Stomach (tissue), 9 donors: ENCODE data around the gene PRSS53. TPM values are rescaled to one million over a fixed set of nuclear protein-coding genes. Genes with fewer than 3 reads are reported as not detected.

Experiments
- DNase-seq, 2 donors: peaks; one replicate each; pipeline versions ENCODE4 v3.0.0 to v3.0.0-alpha.2; 2013 to 2019
- H3K27ac ChIP-seq, 5 donors: fragments of 200-600 bp in 4 of 5; sonication (generic) in 4 of 5; one replicate each; pipeline ENCODE4 v1.5.1; 2013 to 2019; ENCODE audit warnings: mild to moderate bottlenecking in 1 of 5, moderate library complexity in 1 of 5
- H3K27me3 ChIP-seq, 3 donors: fragments of 200-600 bp; sonication (generic); one replicate each; pipeline ENCODE4 v1.5.1; 2017 to 2019; ENCODE audit warnings: mixed run types in 1 of 3
- H3K36me3 ChIP-seq, 4 donors: fragments of 200-600 bp; sonication (generic); 1 replicate in 3 of 4; 2 replicates in 1 of 4; pipeline ENCODE4 v1.5.1; 2016 to 2019
- H3K4me1 ChIP-seq, 4 donors: fragments of 200-600 bp; sonication (generic); one replicate each; pipeline ENCODE4 v1.5.1; 2016 to 2019
- H3K4me3 ChIP-seq, 4 donors: fragments of 200-600 bp; sonication (generic) in 3 of 4; one replicate each; pipeline ENCODE4 v1.5.1; 2016 to 2019; ENCODE audit warnings: mild to moderate bottlenecking in 1 of 4
- H3K9me3 ChIP-seq, 4 donors: fragments of 200-600 bp; sonication (generic); one replicate each; pipeline ENCODE4 v1.5.1; 2016 to 2019
- EP300 ChIP-seq: sonication (generic); formaldehyde crosslinking; IDR thresholded peaks from one replicate; pipeline ENCODE4 v1.6.1; 2017; ENCODE audit warnings: antibody characterized with exemption
- POLR2A ChIP-seq, 4 donors: fragments of 450-650 bp; IDR thresholded peaks; one replicate each; pipeline ENCODE4 v1.6.1; 2016; ENCODE audit warnings: antibody characterized with exemption in 4 of 4, control low read depth in 2 of 4, mild to moderate bottlenecking in 1 of 4, moderate library complexity in 1 of 4
- POLR2AphosphoS5 ChIP-seq, 3 donors: sonication (generic); formaldehyde crosslinking; IDR thresholded peaks; one replicate each; pipeline ENCODE4 v1.6.1; 2016; ENCODE audit warnings: antibody characterized with exemption in 3 of 3
- WGBS, 5 donors: extraction: QIAGEN DNeasy Blood & Tissue Kit in 3 of 5; methylation state at CpG; one replicate each; pipeline versions ENCODE4 v1.1.5 to v1.1.7; 2013 to 2018; 5-methylcytosine and 5-hydroxymethylcytosine counted together
- intact Hi-C: fragments of 100-400 bp; cut with DNase I; formaldehyde crosslinking; loops from one replicate; pipeline ENCODE4 v1.15.1; 2023; ENCODE audit warnings: low total_unique reads
- polyA plus RNA-seq, 3 donors: library from polyadenylated mRNA; stranded (reverse); fragments of 200-250 nt; gene quantifications; one replicate each; pipeline ENCODE4 v1.2.3, GENCODE V29; 2013
- total RNA-seq, 5 donors: library from RNA; depleted of rRNA; stranded (reverse); fragments of >200 nt; gene quantifications; one replicate each; pipeline versions ENCODE4 v1.1.0 to v1.2.3, GENCODE V29; 2014 to 2016
- TF ChIP-seq, protein P1 (sequence below), 7 experiments: fragments of 450-650 bp in 4 of 7; fragments of 200-600 bp in 3 of 7; sonication (generic) in 3 of 7; IDR thresholded peaks; one replicate each; pipeline ENCODE4 v1.5.1; 2016 to 2019; ENCODE audit warnings: antibody characterized with exemption in 7 of 7, control low read depth in 2 of 7, mild to moderate bottlenecking in 1 of 7
- donor health status: healthy with polysubstance abuse.
- donor health status: Bipolar disorder and iron deficiency.
- donor health status: healthy.

PRSS53 gene
- total and polyA plus RNA-seq, 8 donors = 0.46 to 5.3 (median 1.3) TPM; not detected in 1

DNA sequence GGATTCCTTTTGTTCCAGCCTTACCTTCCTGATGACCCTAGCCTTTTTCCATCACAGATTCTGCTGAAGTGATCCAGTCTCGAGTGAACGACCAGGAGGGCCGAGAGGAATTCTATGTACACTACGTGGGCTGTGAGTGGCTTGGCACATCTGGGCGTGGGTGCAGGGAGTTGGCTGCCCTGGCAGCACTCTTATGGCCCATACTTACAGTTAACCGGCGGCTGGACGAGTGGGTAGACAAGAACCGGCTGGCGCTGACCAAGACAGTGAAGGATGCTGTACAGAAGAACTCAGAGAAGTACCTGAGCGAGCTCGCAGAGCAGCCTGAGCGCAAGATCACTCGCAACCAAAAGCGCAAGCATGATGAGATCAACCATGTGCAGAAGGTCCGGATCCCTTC is 31.4 kb upstream of the PRSS53 start:
- peak overlapping the region in 3 of 5 donors; percentile 98 to 99 (median 98) for H3K27ac ChIP-seq
- no peak for DNase-seq
- WGBS, 5 donors = 88 to 92% (median 90%) methylated on average over 12 to 16 of the region's 16 CpGs
- TF ChIP-seq, protein P1, sequence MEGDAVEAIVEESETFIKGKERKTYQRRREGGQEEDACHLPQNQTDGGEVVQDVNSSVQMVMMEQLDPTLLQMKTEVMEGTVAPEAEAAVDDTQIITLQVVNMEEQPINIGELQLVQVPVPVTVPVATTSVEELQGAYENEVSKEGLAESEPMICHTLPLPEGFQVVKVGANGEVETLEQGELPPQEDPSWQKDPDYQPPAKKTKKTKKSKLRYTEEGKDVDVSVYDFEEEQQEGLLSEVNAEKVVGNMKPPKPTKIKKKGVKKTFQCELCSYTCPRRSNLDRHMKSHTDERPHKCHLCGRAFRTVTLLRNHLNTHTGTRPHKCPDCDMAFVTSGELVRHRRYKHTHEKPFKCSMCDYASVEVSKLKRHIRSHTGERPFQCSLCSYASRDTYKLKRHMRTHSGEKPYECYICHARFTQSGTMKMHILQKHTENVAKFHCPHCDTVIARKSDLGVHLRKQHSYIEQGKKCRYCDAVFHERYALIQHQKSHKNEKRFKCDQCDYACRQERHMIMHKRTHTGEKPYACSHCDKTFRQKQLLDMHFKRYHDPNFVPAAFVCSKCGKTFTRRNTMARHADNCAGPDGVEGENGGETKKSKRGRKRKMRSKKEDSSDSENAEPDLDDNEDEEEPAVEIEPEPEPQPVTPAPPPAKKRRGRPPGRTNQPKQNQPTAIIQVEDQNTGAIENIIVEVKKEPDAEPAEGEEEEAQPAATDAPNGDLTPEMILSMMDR (IDR thresholded peaks at IDR 0.05) = no peak
- no peak for TF ChIP-seq POLR2A (IDR thresholded peaks at IDR 0.05)
- no peak for TF ChIP-seq EP300
- TF ChIP-seq POLR2AphosphoS5 (IDR thresholded peaks at IDR 0.05) = no peak
- peaks cover 22 to 34% (median 27%) of the 10 kb centered on the region in 4 donors for H3K4me1 ChIP-seq
- no peak overlapping the region for H3K4me3 ChIP-seq
- no peaks in the 10 kb centered on the region for H3K27me3 ChIP-seq
- intact Hi-C loops = no loop called here
- peaks cover 36 to 63% (median 56%) of the 10 kb centered on the region in 4 donors for H3K36me3 ChIP-seq
- H3K9me3 ChIP-seq = no peaks in the 10 kb centered on the region

DNA sequence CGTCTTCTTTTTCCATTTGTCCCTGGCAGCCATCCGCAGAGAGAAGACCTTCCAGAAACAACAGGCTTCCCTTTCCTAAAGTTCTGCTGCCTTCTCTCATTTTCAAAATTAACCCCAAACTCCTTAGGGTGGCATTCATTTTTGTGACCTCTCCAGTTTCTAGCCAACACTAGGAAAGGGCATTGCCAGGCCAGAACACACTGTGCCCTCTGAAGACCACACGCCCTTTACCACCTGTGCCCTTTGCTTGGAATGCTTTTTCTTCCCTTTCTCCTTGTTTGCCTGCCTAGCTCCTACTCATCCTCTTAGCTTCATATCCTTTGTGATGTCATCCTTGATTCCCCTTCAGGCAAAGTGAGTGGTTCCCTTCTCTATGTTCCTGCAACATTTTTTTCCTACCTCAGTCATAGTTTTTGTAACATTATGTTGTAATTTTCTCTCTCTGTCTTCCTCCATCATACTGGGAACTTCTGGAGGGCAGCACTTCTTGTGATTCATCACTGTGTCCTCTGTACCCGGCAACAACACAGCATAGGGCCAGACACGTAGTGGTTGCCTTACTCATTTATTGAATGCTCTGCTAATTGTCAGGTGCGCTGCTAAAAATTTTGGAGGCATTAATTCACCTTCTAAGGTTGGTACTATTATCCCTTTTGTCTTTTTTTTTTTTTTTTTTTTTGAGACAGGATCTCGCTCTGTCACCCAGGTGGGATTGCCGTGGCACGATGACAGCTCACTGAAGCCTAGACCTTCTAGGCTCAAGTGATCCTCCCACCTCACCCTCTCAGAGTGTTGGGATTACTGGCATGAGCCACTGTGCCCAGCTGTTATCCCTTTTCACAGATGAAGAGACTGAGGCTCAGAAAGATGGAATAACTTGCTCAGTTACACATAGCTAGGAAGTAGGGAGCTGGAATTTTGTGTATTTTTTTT is 29.7 kb upstream of the PRSS53 start:
- Histone ChIP-seq H3K27ac (peak overlapping the region; percentile 98 to 99 (median 98)), H3K9me3 (no peaks in the 10 kb centered on the region), H3K4me3 (peak overlapping the region; percentile 50 to 78 (median 64)), H3K36me3 (peaks cover 36 to 48% (median 43%) of the 10 kb centered on the region in 4 donors), H3K4me1 (peaks cover 34 to 47% (median 40%) of the 10 kb centered on the region in 4 donors), H3K27me3 (no peaks in the 10 kb centered on the region)
- intact Hi-C loops = no loop called here
- 43 to 54% (median 53%) methylated on average over 9 of the region's 9 CpGs for WGBS, 5 donors
- no peak for DNase-seq
- TF ChIP-seq EP300 = no peak
- TF ChIP-seq POLR2A (IDR thresholded peaks at IDR 0.05) = no peak
- peak in 1 of 3 donors; percentile 28 for TF ChIP-seq POLR2AphosphoS5 (IDR thresholded peaks at IDR 0.05)

DNA sequence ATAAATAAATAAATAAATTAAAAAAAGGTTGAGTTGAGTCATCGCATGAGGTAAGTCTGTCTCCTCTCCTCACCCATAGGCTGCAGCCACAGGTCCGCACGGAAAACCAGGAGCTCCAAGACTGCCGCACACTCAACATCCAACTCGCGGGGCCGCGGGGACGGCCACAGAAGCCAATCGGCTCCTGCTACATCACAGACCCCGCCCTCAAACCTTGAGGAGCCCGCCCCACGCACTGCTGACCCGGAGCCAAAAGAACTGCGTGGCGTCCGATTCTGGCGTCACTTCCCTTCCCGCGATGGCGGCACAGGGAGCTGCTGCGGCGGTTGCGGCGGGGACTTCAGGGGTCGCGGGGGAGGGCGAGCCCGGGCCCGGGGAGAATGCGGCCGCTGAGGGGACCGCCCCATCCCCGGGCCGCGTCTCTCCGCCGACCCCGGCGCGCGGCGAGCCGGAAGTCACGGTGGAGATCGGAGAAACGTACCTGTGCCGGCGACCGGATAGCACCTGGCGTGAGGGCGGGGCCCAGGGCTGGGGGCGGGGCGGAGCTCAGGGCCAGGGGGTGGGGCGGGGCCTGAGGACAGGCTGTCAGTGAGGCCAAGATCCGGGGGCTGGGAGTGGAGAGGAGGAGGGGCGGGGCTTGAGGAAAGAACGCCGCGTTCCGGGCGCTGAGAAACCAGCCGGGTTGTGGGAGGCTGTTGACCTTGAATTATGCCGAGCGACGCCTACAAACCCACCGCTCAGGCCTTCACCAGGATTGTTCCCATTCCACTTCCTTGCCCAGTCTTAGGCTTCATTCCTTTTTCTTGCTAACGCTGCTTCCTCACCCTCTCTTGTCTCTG is 28.9 kb upstream of the PRSS53 start, which contains the start of gene KAT8:
TSS of gene KAT8 (plus strand) at position 281 of the 839 bp plus-strand sequence. CDS start at position 299, 18 bp downstream.
- H3K4me1 ChIP-seq = peaks cover 41 to 56% (median 46%) of the 10 kb centered on the region in 4 donors
- peak within 1 kb of the TSS; percentile 50 to 78 (median 64) for H3K4me3 ChIP-seq
- H3K9me3 ChIP-seq = no peaks in the 10 kb centered on the region
- peak within 1 kb of the TSS; percentile 98 to 99 (median 98) for H3K27ac ChIP-seq
- no peaks in the 10 kb centered on the region for H3K27me3 ChIP-seq
- peaks cover 32 to 45% (median 39%) of the 10 kb centered on the region in 4 donors for H3K36me3 ChIP-seq
- intact Hi-C loops = no loop called here
- DNase-seq = peak; percentile 99
- WGBS, 5 donors = 0 to 2% (median 1%) methylated on average over 61 to 68 of the region's 68 CpGs
- TF ChIP-seq EP300 = peak; percentile 65
- TF ChIP-seq, protein P1 (IDR thresholded peaks at IDR 0.05) = no peak
- TF ChIP-seq POLR2AphosphoS5 (IDR thresholded peaks at IDR 0.05) = peak; percentile 96 to 98 (median 97)
- peak in 2 of 4 donors; percentile 45 to 84 for TF ChIP-seq POLR2A (IDR thresholded peaks at IDR 0.05)

DNA sequence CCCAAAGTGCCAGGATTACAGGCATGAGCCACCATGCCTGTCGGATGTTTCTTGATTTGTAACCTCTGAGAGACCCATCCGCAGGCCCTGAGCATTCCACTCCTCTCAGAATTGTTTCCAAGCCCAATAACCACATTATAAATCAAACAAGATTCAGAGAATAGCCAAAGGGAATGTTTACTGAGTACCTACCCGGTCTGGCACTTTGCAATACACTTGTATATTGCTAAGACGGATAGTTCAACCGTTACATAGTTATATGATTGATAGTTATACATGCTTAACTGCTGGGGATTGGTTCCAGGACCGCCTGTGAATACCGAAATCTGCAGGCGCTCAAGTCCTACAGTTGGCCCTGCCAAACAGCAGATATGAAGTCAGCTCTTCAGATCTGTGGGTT is 25.7 kb upstream of the PRSS53 start:
- TF ChIP-seq EP300 (no peak), POLR2AphosphoS5 (IDR thresholded peaks at IDR 0.05) (no peak)
- TF ChIP-seq, protein P1 (IDR thresholded peaks at IDR 0.05) = no peak
- H3K4me3 ChIP-seq = no peak overlapping the region
- H3K27me3 ChIP-seq = no peaks in the 10 kb centered on the region
- 56 to 70% (median 62%) methylated on average over 8 of the region's 8 CpGs for WGBS, 5 donors
- H3K36me3 ChIP-seq = peaks cover 33 to 45% (median 40%) of the 10 kb centered on the region in 4 donors
- peaks cover 46 to 69% (median 56%) of the 10 kb centered on the region in 4 donors for H3K4me1 ChIP-seq
- no peaks in the 10 kb centered on the region for H3K9me3 ChIP-seq
- intact Hi-C loops = no loop called here
- H3K27ac ChIP-seq = peak overlapping the region in 4 of 5 donors; percentile 58 to 83 (median 74)
- DNase-seq = no peak
